HG03457 (cell line): ENCODE results near the gene DDX3X.

Experiments used
- ATAC-seq: cut with Tn5 transposase; IDR thresholded peaks from one replicate; pipeline ENCODE4 v1.9.1; 2021; ENCODE audit warnings: moderate number of reproducible peaks; ENCODE audit not compliant: unreplicated experiment

Gene DDX3X

GRCh38 chrX:41327341-41327740 is 6.6 kb upstream of the DDX3X start:
- ATAC-seq = no peak

- ATAC-seq = no peak
Observed at GRCh38 chrX:41329101-41329500, 4.9 kb upstream of the DDX3X start.

GRCh38 chrX:41332005-41332404 is 2.0 kb upstream of the DDX3X start:
- ATAC-seq = no peak

GRCh38 chrX:41332408-41333002 is 1.5 kb upstream of the DDX3X start:
- peak; percentile 13 for ATAC-seq

- ATAC-seq = peak; percentile 29
Observed at GRCh38 chrX:41333003-41333743, 789 bp upstream of the DDX3X start.

GRCh38 chrX:41334363-41335197 is 618 bp downstream of the DDX3X start:
- peak; percentile 9 for ATAC-seq

- no peak for ATAC-seq
Observed at GRCh38 chrX:41335198-41335957, 1.4 kb downstream of the DDX3X start.

GRCh38 chrX:41335958-41336331 is 2.0 kb downstream of the DDX3X start:
- ATAC-seq = no peak

- no peak for ATAC-seq
Observed at GRCh38 chrX:41336447-41336846, 2.5 kb downstream of the DDX3X start.

- no peak for ATAC-seq
Observed at GRCh38 chrX:41337140-41337539, 3.2 kb downstream of the DDX3X start.

- no peak for ATAC-seq
Observed at GRCh38 chrX:41338436-41338835, 4.5 kb downstream of the DDX3X start.

- no peak for ATAC-seq
Observed at GRCh38 chrX:41339148-41339547, 5.2 kb downstream of the DDX3X start.

GRCh38 chrX:41344053-41344452 is 10.1 kb downstream of the DDX3X start:
- ATAC-seq = no peak

GRCh38 chrX:41347186-41347585 is 13.2 kb downstream of the DDX3X start:
- ATAC-seq = no peak

- ATAC-seq = no peak
Observed at GRCh38 chrX:41348551-41348950, 14.6 kb downstream of the DDX3X start.

- no peak for ATAC-seq
Observed at GRCh38 chrX:41350150-41350975, 16.4 kb downstream of the DDX3X start.

- ATAC-seq = no peak
Observed at GRCh38 chrX:41350976-41351569, 17.1 kb downstream of the DDX3X start.

GRCh38 chrX:41351923-41352322 is 18.0 kb downstream of the DDX3X start:
- ATAC-seq = no peak

GRCh38 chrX:41352329-41352838 is 18.4 kb downstream of the DDX3X start:
- ATAC-seq = no peak

- ATAC-seq = no peak
Observed at GRCh38 chrX:41353985-41354384, 20.0 kb downstream of the DDX3X start.
